ENCODE data around the gene C19orf25.

The C19orf25 gene

GRCh38 chr19:1474765-1475351, 4.2 kb downstream of the C19orf25 start:
- no peak for FAIRE-seq

- no peak for FAIRE-seq
Measured at GRCh38 chr19:1474011-1474764, 4.8 kb downstream of the C19orf25 start.

- no peak for FAIRE-seq
Measured at GRCh38 chr19:1473085-1473851, 5.7 kb downstream of the C19orf25 start.

GRCh38 chr19:1472231-1473084, 6.6 kb downstream of the C19orf25 start:
- FAIRE-seq = no peak

GRCh38 chr19:1471515-1472160, 7.4 kb downstream of the C19orf25 start:
- FAIRE-seq = no peak

- FAIRE-seq = no peak
Measured at GRCh38 chr19:1471010-1471514, 8.0 kb downstream of the C19orf25 start.

GRCh38 chr19:1470305-1471009, 8.6 kb downstream of the C19orf25 start:
- FAIRE-seq = no peak

GRCh38 chr19:1470055-1470304, 9.0 kb downstream of the C19orf25 start:
- FAIRE-seq = no peak

- no peak for FAIRE-seq
Measured at GRCh38 chr19:1469255-1470054, 9.6 kb downstream of the C19orf25 start.

GRCh38 chr19:1468821-1469254, 10.2 kb downstream of the C19orf25 start:
- FAIRE-seq = no peak

GRCh38 chr19:1468274-1468820, 10.7 kb downstream of the C19orf25 start:
- FAIRE-seq = no peak

GRCh38 chr19:1467490-1468273, 11.3 kb downstream of the C19orf25 start:
- no peak for FAIRE-seq

- FAIRE-seq = no peak
Measured at GRCh38 chr19:1467215-1467489, 11.9 kb downstream of the C19orf25 start.

GRCh38 chr19:1466461-1467214, 12.4 kb downstream of the C19orf25 start:
- FAIRE-seq = no peak

- no peak for FAIRE-seq
Measured at GRCh38 chr19:1466018-1466460, 13.0 kb downstream of the C19orf25 start.

- no peak for FAIRE-seq
Measured at GRCh38 chr19:1465191-1466016, 13.6 kb downstream of the C19orf25 start.

- FAIRE-seq = no peak
Measured at GRCh38 chr19:1461862-1462261, 17.2 kb downstream of the C19orf25 start.

All from G401.6 (cell line).